CD4-positive, alpha-beta T cell treated with Interleukin-10 for 1 hour (primary cell): ENCODE measurements around the gene RAD21L1.
"Not testable (repeated sequence)": the region's sequence is repeated elsewhere in the genome, so short reads cannot be mapped to it uniquely, and the experiment has no call there.

Experiments used
- DNase-seq: peaks from one replicate; pipeline ENCODE4 v3.0.0-alpha.2; 2020

RAD21L1 gene

DNA sequence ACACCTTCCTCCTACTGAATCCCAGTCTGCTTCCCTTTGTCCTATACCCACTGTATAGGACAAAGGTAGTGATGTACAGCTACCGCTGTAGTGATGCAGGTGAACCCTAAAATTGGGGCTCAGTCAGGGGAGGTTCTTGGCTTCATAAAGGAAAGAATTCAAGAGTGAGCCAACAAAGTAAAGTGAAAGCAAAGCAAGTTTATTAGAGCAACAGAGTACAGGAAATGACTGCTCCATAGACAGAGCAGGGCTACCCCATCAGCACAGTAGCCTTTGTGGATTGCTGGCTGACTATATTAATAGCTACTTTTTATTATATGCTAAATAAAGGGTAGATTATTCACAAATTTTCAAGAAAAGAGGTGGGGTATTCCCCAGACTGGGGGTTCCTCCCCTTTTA, 25.9 kb upstream of the RAD21L1 start:
- no peak for DNase-seq

DNA sequence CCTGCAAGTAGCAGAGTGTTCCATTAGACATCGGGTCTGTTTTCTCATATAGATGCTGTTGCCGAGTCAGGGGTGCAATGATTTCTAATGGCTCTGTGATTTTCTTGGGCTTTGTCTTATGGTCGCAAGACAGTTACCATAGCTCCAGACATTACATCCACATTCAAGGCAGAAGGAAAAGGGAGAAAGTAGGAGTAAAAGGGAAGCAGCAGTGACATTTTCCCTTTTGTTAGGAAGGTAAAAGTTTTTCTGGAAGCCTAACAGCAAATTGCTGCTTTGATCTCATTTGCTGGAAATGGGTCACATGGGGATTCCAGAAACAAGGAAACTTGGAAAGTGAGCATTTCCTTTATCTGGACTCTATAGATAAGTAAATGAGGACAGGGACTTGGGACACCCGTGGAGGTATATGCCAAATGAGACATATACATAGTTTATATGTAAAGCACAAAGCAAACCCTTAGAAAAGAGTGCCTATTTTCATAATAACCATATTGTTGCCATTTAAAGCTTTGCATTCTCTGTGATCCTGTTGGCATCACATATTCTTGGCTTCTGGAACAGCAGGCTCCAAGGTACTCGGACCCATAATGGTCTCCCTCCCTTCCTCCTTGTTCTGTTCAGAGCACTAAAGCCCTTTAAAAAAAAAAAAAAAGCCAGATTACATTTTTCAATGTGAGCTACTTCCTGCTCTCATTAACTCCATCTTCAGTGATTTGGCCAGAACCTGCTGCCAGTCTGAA, 22.9 kb upstream of the RAD21L1 start, which contains the start of gene C20orf202:
C20orf202 (plus strand) TSS at position 693 of the 743 bp plus-strand sequence. CDS start 132 bp downstream, outside the sequence.
- DNase-seq: no peak

DNA sequence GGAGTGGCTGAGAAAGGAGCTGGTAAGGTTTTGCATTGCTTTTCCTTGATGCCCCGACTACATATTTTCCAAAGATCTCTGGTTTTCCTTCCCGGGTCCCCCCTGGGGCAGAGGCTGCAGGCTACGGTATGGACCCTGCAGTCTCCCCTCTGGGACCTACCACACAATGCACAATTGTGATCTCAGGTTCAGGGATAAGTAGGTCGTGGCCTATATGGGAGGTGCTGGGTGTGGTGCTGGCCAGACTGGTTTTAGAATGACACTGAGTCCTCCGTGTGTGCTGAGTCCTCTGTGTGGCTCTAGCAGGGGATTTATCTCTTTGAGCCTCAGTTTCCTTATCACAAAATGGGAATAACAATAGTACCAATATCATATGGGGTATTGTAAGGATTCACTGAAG, 22.2 kb upstream of the RAD21L1 start:
- no peak for DNase-seq

DNA sequence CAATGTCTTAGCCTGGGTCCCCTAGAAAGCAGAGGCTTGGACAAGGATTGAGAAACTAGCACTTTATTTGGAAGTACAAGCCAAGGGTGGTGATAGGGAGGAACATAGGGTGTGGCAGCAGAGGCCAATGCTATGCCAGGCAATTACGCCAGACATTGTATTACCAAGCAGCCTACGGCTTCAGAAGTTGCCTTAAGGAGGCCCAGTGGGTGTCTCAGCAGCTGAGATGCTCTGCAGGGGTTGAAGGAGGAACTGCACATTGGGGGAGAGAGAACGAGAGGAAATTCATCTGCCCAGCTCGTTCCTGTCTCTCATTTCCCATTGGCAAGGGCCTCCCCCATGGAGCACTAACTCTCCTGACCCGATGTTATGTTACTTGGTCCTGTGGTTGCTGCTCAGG, 21.7 kb upstream of the RAD21L1 start:
- DNase-seq: no peak

DNA sequence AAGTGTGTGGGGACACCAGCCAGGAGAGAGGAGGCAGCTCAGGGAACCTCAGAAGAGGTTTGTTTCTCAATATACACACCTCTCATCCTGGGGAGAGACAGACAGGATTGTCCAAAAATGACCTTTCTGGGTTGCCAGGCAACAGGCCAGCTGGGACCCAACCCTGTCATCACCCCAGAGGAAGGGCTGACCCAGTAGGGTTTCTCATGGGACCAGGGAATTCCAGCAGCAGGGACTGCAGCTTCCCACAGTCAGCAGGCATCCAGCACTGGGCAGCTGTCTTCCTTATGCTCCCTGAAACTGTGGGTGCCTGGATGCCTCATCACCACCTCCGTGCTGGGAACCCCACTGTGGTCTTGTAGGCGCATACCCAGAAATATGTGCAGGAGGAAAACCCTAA, 21.3 kb upstream of the RAD21L1 start:
- DNase-seq: no peak

DNA sequence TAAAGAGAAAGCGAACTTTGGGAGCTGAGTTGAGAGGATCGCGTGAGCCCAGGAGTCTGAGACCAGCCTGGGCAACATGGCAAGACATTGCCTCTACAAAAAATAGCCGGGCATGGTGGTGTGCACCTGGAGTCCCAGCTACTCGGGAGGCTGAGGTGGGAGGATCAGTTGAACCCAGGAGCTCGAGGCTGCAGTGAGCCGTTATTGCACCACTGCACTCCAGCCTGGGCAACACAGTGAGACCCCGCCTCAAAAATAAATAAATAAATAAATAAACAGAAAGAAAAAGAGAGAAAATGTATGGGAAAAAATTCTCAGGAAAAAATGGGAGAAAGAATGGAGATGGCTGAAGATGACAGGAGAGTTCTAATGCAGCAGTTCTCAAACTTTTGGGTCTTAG, 20.0 kb upstream of the RAD21L1 start:
- no peak for DNase-seq

DNA sequence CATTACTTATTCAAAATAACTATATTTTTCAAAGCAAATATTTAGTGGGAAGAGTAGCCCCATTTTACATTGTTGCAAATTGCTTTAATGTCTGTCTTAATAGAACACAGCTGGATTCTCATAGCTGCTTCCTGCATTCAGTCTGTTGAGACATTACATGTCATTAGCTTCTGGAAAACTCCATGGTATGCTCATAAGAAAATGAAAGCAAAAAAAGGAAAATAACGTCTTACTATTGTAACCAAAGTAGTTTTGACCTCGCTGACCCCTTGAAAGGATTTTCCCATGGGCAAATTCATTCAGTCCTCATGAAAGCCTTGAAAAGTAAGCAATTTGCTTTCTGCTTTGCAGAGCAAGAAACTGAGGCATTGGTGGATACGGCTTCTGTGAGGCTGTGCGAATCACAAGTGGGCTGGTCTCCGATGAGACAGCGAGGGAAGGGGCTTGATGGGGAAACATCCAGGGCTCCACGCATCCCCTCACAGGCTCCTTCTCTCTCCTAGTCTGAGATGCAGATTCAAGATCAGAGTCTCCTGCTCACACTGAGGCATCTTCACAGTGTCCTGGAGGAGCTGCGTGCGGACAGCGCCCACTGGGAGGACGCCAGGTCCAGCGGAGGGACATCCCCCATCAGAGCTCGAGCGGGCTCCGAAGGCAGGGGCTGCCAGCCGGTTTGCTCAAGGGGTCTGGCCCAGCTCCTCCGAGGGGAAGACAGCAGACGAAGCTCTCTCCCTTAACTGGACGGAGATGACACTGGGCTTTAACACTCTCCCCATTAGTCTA, 19.3 kb upstream of the RAD21L1 start:
- no peak for DNase-seq

DNA sequence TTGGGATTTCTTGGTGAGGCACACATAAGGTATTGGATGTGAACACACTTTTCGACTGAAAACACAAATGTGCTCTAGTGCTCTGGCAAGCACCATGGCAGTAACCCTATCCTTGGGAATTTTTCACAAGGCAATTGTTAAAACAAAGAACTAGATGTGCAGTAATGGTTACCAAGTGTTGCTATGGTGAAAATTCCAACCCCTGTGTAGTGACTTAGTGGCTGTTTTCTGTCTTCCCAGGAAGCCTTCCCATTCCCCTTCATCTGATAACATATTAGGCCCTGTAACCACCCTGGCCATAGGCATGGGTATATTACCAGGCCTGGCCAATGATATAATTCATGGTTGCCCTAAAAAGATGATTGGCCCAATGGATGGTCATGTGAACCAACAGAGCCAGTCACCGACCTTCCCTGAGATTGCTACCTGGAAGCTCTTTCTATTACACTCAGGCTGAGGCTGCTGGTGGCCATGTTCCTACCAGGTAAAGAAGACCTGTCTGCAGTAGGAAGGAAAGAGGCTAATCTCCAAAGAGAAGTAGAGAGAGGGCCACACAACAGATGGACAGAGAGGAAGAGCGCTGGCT, 18.5 kb upstream of the RAD21L1 start:
- DNase-seq: no peak

DNA sequence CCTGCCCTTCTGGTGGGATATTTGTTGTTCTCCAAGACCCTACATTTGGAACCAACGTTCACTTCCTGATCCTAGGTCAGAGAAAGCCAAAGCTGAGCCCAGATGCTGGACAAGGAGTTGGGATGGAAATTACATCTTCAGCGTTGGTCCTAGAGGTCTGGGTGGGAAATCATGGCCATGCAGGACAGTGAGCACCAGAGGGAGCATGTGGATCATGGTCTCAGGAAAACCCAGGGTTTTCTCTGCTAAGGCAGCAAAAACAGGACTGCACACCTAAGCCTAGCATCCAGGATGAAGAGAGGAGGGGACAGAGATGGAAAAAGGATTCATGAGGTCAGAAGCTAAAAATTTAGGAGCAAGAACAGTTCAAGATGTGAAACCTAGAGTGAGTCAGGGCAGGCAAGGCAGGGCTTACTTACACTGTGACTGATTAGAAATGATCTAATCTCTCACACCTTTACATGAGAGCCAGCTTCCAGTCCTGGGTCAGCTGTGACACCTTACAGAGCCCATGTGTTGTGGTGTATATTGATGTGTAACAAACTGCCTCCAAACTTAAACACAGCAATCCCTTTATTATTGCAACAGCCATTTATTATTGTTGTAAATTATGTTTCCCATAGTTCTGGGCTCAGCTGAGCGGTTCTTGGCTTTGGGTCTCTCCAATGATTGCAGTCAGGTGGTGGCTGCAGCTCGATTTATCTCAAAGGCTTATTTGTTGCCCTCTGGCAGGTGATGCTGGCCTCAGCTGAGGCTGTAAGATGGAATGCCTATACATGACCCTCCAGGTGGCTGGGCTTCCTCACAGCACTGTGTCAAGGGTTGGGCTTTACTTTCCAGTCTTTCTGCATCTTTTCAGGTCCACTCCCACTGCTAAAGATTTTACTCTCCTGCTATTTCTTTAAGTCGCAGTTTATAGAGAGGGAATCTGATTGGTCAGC, 16.1 kb upstream of the RAD21L1 start:
- no peak for DNase-seq

DNA sequence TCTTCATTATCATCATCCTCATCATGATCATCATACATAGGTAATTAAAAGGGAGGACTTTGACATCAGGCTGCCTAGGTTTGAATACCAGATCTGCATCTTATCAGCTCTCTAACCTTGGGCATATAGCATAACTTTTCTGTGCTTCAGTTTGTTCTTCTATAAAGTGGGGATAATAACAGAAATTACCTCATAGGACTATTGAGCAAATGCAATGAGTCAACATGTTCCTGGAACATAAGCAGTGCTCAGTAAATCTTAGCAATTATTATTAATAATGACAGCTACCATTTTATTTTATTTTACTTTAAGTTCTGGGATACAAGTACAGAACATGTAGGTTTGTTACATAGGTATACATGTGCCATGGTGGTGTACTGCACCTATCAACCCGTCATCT, 15.3 kb upstream of the RAD21L1 start:
- DNase-seq: no peak

DNA sequence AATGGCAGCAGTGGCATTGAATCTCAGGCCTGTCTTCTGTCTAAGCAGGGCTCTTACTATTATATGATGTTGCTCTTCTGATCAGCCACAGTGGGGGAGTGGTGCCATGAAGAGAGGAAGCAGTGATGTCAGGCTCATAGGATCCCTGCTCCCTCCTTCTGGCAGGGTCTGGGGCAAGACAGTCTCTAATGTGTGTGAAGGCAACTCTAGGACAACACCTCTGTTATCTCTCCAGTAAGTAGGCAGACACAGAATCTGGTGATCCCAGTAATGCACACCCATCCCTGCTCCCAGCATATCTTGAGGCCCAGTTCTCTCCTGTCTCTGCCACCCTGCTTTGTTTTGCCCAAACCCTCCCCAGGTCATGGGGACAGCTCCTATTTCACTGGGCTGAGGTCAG, 13.8 kb upstream of the RAD21L1 start:
- no peak for DNase-seq

DNA sequence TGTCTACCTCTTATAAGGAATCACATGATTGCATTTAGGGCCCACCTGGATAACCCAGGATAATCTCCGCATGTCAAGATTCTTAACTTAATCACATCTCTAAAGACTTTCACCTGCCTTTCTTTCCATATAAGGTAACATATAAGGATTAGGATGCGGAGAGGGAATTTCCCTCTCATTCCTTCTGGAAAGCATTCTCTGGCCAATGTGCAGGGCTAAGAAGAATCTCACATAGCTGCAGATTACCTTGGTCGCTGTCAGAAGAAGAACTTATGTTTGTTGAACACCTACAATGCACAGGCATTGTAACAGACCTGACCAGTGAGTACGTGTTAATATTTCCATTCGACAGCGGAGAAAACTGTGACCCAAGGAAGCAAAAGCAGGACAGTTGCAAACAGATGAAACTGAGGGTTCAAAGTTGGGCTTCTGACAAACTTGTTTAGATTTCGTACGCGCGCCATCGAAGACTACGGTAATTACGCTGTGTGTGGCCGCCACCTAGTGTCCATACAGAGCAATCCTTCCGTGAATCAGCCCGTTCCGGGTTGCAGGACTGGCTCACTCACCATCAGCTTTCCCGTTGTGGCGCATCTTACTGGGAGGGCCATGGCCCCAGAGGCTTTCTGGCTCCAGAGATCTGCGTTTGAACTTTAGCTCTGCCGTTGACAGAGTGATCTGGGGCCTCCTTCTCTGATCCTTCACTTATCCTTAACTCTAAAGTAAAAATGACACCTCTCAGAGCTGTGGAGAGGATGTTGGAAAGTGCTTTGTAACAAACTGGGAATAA, 13.0 kb upstream of the RAD21L1 start:
- DNase-seq: peak; percentile 71

DNA sequence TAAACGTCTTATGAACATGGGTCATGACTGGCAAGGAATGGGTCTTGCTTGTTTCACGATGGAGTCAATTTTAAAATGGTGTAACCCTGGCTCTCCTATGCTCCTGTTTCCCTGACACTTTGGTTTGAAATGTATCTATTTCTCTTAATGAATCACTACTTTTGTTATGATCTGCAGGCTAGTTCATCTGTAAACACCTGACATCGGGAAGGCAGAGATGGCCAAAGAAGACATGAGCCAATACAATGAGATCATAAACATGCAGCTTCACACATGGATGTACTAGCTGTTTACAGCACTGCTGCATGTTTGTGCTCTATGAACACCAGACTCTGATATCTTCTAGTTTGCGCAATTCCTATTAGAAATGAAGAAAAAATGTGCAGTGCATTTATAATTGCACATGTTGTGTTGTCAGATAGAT, 11.0 kb upstream of the RAD21L1 start:
- DNase-seq: no peak

DNA sequence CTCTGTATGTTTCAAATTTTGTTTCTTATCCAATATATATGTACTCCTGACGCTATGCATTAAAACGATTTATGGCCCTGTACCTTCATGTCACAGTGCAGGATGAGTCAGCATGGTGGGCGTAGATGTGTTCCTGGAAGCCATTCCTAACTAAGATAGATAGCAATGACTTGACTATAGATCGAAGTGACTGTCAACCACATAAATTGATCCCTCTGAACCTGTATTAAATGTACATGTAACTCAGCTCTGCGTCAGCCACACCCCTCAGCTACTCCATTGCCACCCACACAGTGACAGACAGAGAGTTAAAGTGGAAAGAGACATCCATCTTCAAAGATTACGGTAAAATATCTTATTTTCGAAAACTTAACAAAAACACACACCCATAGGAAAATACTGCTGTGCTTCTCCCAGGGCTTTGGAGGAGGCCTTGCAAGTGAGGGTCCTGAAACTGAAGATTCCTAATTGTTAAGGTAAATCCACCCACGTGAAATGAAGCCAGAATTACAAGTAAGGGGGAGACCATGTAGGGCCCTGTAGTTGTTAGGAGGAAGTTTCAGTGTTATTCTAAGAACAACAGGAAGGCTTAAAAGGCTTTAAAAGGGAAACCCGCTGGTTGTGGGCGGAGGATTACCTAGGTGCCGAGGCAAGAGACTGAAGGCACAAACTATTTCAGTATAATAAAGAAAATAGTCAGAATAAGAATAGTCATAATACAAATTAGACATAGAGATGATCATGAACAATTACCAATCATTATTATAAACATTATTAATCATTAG, 10.3 kb upstream of the RAD21L1 start:
- DNase-seq: peak; percentile 29

DNA sequence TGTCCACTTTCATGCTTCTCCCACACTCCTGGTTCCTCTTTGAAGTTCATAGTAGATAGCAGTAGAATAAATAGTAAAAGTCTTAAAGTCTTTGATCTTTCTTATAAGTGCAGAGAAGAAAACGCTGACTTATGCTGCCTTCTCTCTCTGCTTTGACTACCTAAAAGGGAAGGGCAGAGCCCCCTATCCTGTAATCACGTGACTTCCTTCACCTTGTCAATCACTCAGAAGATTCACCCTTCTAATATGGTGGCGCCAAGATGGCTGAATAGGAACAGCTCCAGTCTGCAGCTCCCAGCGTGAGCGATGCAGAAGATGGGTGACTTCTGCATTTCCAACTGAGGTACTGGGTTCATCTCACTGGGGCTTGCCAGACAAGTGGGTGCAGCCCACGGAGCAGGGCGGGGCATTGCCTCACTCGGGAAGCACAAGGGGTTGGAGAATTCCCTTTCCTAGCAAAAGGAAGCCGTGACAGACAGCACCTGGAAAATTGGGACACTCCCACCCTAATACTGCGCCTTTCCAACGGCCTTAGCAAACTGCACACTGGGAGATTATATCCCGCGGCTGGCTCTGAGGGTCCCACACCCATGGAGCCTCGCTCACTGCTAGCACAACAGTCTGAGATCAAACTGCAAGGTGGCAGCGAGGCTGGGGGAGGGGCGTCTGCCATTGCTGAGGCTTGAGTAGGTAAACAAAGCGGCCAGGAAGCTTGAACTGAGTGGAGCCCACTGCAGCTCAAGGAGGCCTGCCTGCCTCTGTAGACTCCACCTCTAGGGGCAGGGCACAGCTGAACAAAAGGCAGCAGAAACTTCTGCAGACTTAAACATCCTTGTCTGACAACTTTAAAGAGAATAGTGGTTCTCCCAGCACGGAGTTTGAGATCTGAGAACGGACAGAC, 9.1 kb upstream of the RAD21L1 start:
- not testable (repeated sequence) for DNase-seq

DNA sequence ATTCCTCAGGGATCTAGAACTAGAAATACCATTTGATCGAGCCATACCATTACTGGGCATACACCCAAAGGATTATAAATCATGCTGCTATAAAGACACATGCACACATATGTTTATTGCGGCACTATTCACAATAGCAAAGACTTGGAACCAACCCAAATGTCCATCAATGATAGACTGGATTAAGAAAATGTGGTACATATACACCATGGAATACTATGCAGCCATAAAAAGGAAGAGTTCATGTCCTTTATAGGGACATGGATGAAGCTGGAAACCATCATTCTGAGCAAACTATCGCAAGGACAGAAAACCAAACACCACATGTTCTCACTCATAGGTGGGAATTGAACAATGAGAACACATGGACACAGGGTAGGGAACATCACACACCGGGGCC, 3.1 kb upstream of the RAD21L1 start:
- not testable (repeated sequence) for DNase-seq

DNA sequence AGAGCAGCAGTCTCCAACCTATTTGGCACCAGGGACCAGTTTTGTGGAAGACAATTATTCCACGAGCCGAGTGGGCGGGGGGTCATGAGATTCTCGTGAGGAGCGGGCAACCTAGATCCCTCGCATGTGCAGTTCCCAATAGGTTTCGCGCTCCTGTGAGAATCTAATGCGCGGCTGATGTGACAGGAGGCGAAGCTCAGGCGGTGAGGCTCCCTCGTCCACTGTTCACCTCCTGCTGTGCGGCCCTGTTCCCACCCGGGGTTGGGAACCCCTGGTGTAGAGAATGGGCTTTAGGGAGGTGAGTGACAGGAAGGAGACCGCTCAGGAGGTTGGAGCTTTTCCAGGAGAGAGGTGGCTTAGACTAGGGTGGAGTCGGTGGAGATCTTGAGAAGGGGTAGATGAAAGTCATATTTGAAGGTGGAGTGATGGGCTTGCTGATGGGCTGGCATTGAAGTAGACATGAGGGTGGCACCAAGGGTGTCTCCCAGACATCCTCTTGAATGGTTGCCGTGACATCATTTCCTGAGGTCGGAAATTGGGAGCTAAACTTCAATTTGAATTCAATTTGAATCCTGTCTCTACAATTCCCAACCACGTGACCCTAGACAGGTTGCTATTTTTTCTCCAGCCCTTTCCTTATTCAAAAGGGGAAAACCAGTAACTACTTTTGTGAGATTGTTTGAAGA, 1.5 kb upstream of the RAD21L1 start:
- peak; percentile 10 for DNase-seq

DNA sequence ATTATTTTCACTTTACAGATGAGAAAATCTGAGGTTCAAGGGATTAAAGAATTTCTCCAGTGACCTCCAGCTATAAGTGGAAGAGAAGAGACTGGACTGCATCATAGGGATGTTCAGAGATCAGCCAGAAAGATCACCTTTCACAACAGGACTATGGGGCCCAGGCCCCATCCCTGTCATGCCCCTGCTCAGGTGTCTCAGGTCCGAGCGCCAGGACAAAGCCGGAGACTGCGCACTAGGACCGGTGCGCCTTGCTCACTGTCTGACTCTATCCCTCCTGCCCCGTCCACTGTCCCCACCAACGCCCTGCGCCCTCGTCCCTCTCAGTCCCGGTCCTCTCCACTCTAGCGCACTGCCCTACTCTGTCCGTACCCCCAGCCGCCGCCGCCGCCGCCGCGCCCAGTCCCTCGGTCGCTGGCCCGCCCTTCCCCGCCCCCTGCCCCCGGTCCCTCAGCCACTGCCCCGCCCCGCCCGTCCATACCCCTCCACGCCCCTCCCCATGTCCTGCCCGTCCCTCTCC, 521 bp upstream of the RAD21L1 start:
- DNase-seq: no peak

DNA sequence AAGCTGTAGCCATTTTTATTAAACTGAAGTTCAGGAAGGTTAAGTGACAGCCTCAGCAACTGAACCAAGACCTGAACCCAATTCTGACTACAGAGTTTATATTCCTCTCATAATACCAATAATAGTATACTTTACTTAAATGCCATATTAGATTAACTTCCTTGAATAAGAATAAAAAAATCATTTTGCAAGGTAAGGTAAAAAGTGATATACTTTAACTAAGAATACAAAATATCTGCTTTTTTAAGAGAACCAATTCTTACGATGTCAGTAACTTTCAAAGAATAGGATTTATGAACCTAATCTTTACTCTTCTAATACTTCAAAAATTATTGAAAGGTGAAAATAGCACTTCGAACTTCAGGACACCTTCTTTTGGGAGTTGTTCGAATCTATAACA, 3.7 kb downstream of the RAD21L1 start:
- no peak for DNase-seq
